Esophagus muscularis mucosa (tissue), 3 donors: Measurements from ENCODE around the gene STX1A.

ENCODE experiments used
- POLR2A ChIP-seq: fragments of 450-650 bp; IDR thresholded peaks from one replicate; pipeline ENCODE4 v1.6.1; 2017; ENCODE audit warnings: antibody characterized with exemption, moderate library complexity, mild to moderate bottlenecking, low read depth
- TF ChIP-seq, protein P1 (sequence below), 3 experiments: fragments of 200-600 bp in 2 of 3; fragments of 450-650 bp in 1 of 3; sonication (generic) in 2 of 3; IDR thresholded peaks; one replicate each; pipeline ENCODE4 v1.5.1; 2017 to 2019; ENCODE audit warnings: antibody characterized with exemption in 3 of 3, mild to moderate bottlenecking in 2 of 3, moderate library complexity in 1 of 3

DNA sequence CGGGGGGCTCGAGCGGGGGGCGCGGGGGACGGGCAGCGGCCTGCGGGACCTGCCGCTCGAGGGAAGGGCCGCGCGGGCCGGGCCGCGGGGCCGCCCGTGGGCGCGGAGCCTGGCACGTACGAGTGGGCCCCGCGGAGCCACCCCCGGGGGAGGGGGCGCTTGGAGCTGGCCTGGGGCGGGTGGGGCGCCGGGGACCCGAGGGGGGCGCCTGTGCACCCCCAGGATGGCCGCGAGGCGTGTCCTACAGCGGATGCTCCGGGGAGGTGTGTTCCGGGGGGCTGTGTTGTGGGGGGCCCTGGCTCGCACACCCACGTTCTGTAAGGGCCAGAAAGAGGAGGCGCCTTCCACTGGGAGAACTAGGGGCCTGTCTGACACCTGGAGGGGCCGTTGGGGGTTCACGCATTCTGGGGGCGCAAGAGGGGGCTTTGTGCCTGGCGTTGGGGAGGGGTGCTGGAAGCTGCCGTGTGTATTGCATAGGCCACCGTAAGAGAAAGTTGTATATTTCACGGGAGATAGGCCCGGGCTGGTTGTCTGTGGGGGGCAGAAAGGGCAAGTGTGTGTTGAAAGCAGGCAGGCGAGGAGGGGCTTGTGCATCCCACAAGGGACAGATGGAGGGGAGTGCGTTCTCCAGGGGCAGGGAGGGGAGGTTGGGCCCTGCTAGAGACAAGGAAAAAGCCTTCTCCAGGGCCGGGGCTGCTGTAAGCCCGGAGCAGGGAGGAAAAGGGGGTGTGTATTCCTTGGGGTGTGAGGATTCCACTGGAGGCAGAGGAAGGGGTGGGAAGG lies 51.2 kb downstream of the STX1A start:
- TF ChIP-seq, protein P1, sequence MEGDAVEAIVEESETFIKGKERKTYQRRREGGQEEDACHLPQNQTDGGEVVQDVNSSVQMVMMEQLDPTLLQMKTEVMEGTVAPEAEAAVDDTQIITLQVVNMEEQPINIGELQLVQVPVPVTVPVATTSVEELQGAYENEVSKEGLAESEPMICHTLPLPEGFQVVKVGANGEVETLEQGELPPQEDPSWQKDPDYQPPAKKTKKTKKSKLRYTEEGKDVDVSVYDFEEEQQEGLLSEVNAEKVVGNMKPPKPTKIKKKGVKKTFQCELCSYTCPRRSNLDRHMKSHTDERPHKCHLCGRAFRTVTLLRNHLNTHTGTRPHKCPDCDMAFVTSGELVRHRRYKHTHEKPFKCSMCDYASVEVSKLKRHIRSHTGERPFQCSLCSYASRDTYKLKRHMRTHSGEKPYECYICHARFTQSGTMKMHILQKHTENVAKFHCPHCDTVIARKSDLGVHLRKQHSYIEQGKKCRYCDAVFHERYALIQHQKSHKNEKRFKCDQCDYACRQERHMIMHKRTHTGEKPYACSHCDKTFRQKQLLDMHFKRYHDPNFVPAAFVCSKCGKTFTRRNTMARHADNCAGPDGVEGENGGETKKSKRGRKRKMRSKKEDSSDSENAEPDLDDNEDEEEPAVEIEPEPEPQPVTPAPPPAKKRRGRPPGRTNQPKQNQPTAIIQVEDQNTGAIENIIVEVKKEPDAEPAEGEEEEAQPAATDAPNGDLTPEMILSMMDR (IDR thresholded peaks at IDR 0.05) = no peak
- no peak for TF ChIP-seq POLR2A
